Measurements from ENCODE around the gene PLA2R1. TPM values are rescaled to one million over a fixed set of nuclear protein-coding genes. Genes with fewer than 3 reads are reported as not detected.

Gene PLA2R1
- total and polyA plus RNA-seq, 2 of the 4 experiments (the other 2 are of a cell fraction), result 0.43 to 0.54 TPM

DNA sequence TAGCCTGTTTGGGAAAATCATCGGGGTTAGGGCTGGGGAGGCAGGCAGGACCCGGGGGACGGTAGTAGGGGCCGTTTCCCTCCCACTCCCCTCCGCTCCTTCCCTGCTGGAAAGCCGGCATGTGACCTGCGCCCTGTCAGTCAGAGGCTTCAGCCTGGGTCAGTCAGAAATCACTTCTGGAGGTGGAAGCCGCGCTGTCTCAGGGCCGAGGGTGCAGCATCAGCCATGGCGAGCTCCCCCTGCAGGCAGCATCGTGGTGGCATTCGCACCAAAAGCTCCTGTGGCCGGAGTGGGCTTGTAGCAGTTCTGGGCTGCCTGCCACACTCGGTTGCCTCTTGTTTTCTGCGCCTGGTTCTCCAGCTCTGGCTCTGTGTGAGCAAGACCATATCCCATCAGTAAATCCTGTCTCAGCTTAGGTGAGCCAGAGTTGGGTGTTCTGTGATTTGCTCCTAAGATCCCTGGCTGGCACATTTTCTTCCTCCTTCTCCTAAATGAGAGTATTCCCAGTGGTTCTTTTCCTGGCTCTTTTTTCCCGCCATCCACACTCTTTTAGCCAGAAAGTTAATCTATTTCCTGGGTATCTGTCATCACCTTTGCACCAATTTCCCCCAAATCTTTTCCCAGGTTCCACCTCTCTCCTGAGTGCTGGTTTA lies 140.5 kb downstream of the PLA2R1 start:
- Histone ChIP-seq H3K36me3 (ENCODE audit: control insufficient read depth, insufficient read depth, low read length) (no peaks in the 10 kb centered on the region), H3K27ac (ENCODE audit: insufficient read depth, low read length) (no peak overlapping the region), H4K5ac (ENCODE audit: low read depth, low read length) (no peak overlapping the region), H3K4me2 (ENCODE audit: low read depth, low read length) (no peak overlapping the region), H3K56ac (ENCODE audit: extremely low read depth, insufficient read depth, low read length) (no peak overlapping the region), H3K9me1 (ENCODE audit: insufficient read depth, low read length) (no peaks in the 10 kb centered on the region), H2AFZ (replicated peaks; ENCODE audit: low read length, poor library complexity) (peak overlapping the region; percentile 2), H2AK5ac (ENCODE audit: low read depth, low read length) (no peak overlapping the region), H3K4me3 (ENCODE audit: insufficient read depth, low read depth, low read length) (no peak overlapping the region), H3K27me3 (ENCODE audit: control insufficient read depth, insufficient read depth, low read length) (peaks cover 19% of the 10 kb centered on the region), H2BK5ac (ENCODE audit: low read depth, low read length, poor library complexity, severe bottlenecking) (no peak overlapping the region), H3K9ac (ENCODE audit: low read depth, low read length) (no peak overlapping the region), H3K79me1 (ENCODE audit: low read depth in 1 of 2, low read length in 2 of 2) (no peaks in the 10 kb centered on the region), H3K4me1 (ENCODE audit: control insufficient read depth, insufficient read depth, low read length) (no peaks in the 10 kb centered on the region), H3K4ac (ENCODE audit: low read depth, low read length) (no peak overlapping the region), H2BK15ac (ENCODE audit: low read depth, low read length) (no peak overlapping the region), H2BK120ac (ENCODE audit: low read depth, low read length) (no peak overlapping the region), H4K20me1 (ENCODE audit: insufficient read depth, low read length) (no peaks in the 10 kb centered on the region), H3K18ac (ENCODE audit: low read depth, low read length) (no peak overlapping the region), H3K9me3 (ENCODE audit: control insufficient read depth, insufficient read depth, low read length) (no peaks in the 10 kb centered on the region), H3K23ac (ENCODE audit: low read depth, low read length) (no peak overlapping the region), H2AK9ac (replicated peaks; ENCODE audit: low read depth, low read length, poor library complexity) (no peak overlapping the region), H4K91ac (ENCODE audit: insufficient read depth, low read depth, low read length) (no peak overlapping the region), H2BK20ac (ENCODE audit: low read depth, low read length) (no peak overlapping the region), H3K14ac (replicated peaks; ENCODE audit: low read depth, low read length) (no peak overlapping the region), H4K8ac (ENCODE audit: low read depth in 2 of 2, low read length in 2 of 2) (no peak overlapping the region)
- POLR2A ChIA-PET (ENCODE audit: unreplicated experiment), result no interaction called here
- DNase-seq (peak; percentile 35), ATAC-seq (ENCODE audit: low read depth) (peak; percentile 92)
- TF ChIP-seq FOS (IDR thresholded peaks at IDR 0.05; ENCODE audit: low read depth, low read length) (no peak), RAD21 (IDR thresholded peaks at IDR 0.05; ENCODE audit: low read length) (peak; percentile 34; the same call in 1 of the 2 replicates)
- TF ChIP-seq, protein P1, sequence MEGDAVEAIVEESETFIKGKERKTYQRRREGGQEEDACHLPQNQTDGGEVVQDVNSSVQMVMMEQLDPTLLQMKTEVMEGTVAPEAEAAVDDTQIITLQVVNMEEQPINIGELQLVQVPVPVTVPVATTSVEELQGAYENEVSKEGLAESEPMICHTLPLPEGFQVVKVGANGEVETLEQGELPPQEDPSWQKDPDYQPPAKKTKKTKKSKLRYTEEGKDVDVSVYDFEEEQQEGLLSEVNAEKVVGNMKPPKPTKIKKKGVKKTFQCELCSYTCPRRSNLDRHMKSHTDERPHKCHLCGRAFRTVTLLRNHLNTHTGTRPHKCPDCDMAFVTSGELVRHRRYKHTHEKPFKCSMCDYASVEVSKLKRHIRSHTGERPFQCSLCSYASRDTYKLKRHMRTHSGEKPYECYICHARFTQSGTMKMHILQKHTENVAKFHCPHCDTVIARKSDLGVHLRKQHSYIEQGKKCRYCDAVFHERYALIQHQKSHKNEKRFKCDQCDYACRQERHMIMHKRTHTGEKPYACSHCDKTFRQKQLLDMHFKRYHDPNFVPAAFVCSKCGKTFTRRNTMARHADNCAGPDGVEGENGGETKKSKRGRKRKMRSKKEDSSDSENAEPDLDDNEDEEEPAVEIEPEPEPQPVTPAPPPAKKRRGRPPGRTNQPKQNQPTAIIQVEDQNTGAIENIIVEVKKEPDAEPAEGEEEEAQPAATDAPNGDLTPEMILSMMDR (conservative IDR thresholded peaks at IDR 0.05; ENCODE audit: low read depth, low read length), result peak; percentile 51
- CTCF ChIA-PET, result interaction anchor here (1.0 to 1.2 kb wide), 2 partner anchors 13 to 19 kb away, joined by 3 to 4 read pairs; no protein-coding TSS in a partner anchor
- WGBS, 2 experiments (ENCODE audit: extremely low coverage in 2 of 2, insufficient read length in 1 of 2), result 25% methylated on average over 5 of the region's 17 CpGs; no CpG with 5 or more reads in 1 of the 2 experiments
- dilution Hi-C loops (cut with HindIII; ENCODE audit: low sequenced_read_pairs, unreplicated experiment), result no loop called here
- in situ Hi-C loops (cut with MboI; ENCODE audit: low sequenced_read_pairs), result no loop called here
- no TSS peak for BruUV-seq (replicated peaks)
- intact Hi-C loops (cut with micrococcal nuclease), result no loop called here
